HCT116 (cell line): Measurements from ENCODE around the gene B4GALNT4. TPM values are rescaled to one million over a fixed set of nuclear protein-coding genes. Genes with fewer than 3 reads are reported as not detected.

Experiments
- ATAC-seq: fragments of 200-7000 bp; cut with Tn5 transposase; 2 replicates; pipeline ENCODE4 v1.9.1; 2020; ENCODE audit warnings: mild to moderate bottlenecking, moderate library complexity
- BruUV-seq: library from RNA; stranded (reverse); fragments of 400-500 nt; replicated peaks from 2 replicates; lab custom pipeline; 2021; lab: Mats Ljungman, UMichigan
- CTCF ChIA-PET: fragments of 300-600 bp; sonication (Branson Sonifier 250); formaldehyde crosslinking; loops from one replicate; lab custom pipeline; 2021; ENCODE audit warnings: antibody characterized with exemption; lab: Charles Lee
- POLR2A ChIA-PET: fragments of 300-600, 350-600 bp; sonication (Branson Sonifier 250); formaldehyde crosslinking; loops from one replicate; lab custom pipeline; 2021; ENCODE audit warnings: antibody characterized with exemption; lab: Charles Lee
- RAD21 ChIA-PET, 2 experiments: fragments of 300-600 bp; sonication (Branson Sonifier 250); formaldehyde crosslinking; loops; one replicate each; lab custom pipeline; 2023; ENCODE audit warnings: low total read pairs in 2 of 2; ENCODE audit not compliant: uncharacterized antibody in 2 of 2, unreplicated experiment in 2 of 2, low non-redundant PET in 1 of 2; lab: Charles Lee
- DNase-seq: peaks from one replicate; pipeline ENCODE4 v3.0.0-alpha.2; 2010; ENCODE audit warnings: low read depth, low spot score
- H2AFZ ChIP-seq: fragments of 200-600 bp; shearing (Covaris generic), sonication (generic); 2 replicates; pipeline ENCODE4 v1.6.1; 2017; ENCODE audit warnings: low read depth, mixed run types, mixed read lengths, antibody characterized with exemption, low read length; ENCODE audit not compliant: poor library complexity, severe bottlenecking
- H3K27ac ChIP-seq: 2 replicates; pipeline ENCODE4 v1.5.1; 2012; ENCODE audit warnings: low read depth, low read length
- H3K27me3 ChIP-seq: fragments of 200-600 bp; sonication (generic); 2 replicates; pipeline ENCODE4 v1.6.1; 2016; ENCODE audit warnings: mixed run types, low read length, mixed read lengths; ENCODE audit not compliant: insufficient read depth
- H3K36me3 ChIP-seq, 2 experiments: fragments of 200-500 bp in 1 of 2; fragments of 200-600 bp in 1 of 2; sonication (Bioruptor generic) in 1 of 2; sonication (generic) in 1 of 2; 2 replicates each; pipeline versions ENCODE4 v1.5.1 to v1.6.1; 2014 to 2016; ENCODE audit warnings: low read length in 2 of 2, inconsistent platforms in 1 of 2, mixed read lengths in 1 of 2, mixed run types in 1 of 2; ENCODE audit not compliant: insufficient read depth in 2 of 2, control insufficient read depth in 1 of 2
- H3K4me1 ChIP-seq, 2 experiments: fragments of 200-600 bp in 1 of 2; sonication (generic) in 1 of 2; 2 replicates each; pipeline versions ENCODE4 v1.5.1 to v1.6.1; 2012 to 2017; ENCODE audit warnings: low read length in 2 of 2, inconsistent platforms in 1 of 2, mild to moderate bottlenecking in 1 of 2, mixed read lengths in 1 of 2, mixed run types in 1 of 2, moderate library complexity in 1 of 2; ENCODE audit not compliant: insufficient read depth in 2 of 2, control insufficient read depth in 1 of 2
- H3K4me2 ChIP-seq: fragments of 200-600 bp; sonication (generic); 2 replicates; pipeline ENCODE4 v1.6.1; 2017; ENCODE audit warnings: mixed run types, low read length, mixed read lengths
- H3K4me3 ChIP-seq, 2 experiments: fragments of 200-600 bp in 1 of 2; sonication (generic) in 1 of 2; replicated peaks in 1 of 2; 2 replicates each; pipeline ENCODE4 v1.5.1; 2011 to 2016; ENCODE audit warnings: low read length in 2 of 2, control low read depth in 1 of 2, low read depth in 1 of 2, mild to moderate bottlenecking in 1 of 2, mixed read lengths in 1 of 2, mixed run types in 1 of 2
- H3K79me2 ChIP-seq: fragments of 200-600 bp; sonication (generic); 2 replicates; pipeline ENCODE4 v1.6.1; 2017; ENCODE audit warnings: mild to moderate bottlenecking, mixed run types, low read length, moderate library complexity, mixed read lengths; ENCODE audit not compliant: insufficient read depth
- H3K9ac ChIP-seq: fragments of 200-600 bp; sonication (generic); 2 replicates; pipeline ENCODE4 v1.6.1; 2016; ENCODE audit warnings: low read length, mixed read lengths
- H3K9me2 ChIP-seq: fragments of 200-600 bp; sonication (generic), shearing (Covaris generic); 2 replicates; pipeline ENCODE4 v1.6.1; 2017; ENCODE audit warnings: mixed run types, mild to moderate bottlenecking, moderate library complexity; ENCODE audit not compliant: insufficient read depth
- H3K9me3 ChIP-seq, 2 experiments: fragments of 200-500 bp in 1 of 2; fragments of 200-600 bp in 1 of 2; sonication (Bioruptor generic) in 1 of 2; sonication (generic) in 1 of 2; 2 replicates each; pipeline ENCODE4 v1.6.1; 2014 to 2017; ENCODE audit warnings: low read length in 2 of 2, mixed read lengths in 2 of 2, inconsistent platforms in 1 of 2, low read depth in 1 of 2, mild to moderate bottlenecking in 1 of 2, mixed run types in 1 of 2, moderate library complexity in 1 of 2; ENCODE audit not compliant: control insufficient read depth in 1 of 2, insufficient read depth in 1 of 2
- H4K20me1 ChIP-seq: fragments of 200-600 bp; sonication (generic), shearing (Covaris generic); 2 replicates; pipeline ENCODE4 v1.6.1; 2017; ENCODE audit warnings: mixed run types, mild to moderate bottlenecking, moderate library complexity; ENCODE audit not compliant: insufficient read depth
- ATF3 ChIP-seq: IDR thresholded peaks from 2 replicates; pipeline ENCODE4 v1.6.1; 2012
- CBX3 ChIP-seq: IDR thresholded peaks from 2 replicates; pipeline ENCODE4 v1.6.1; 2012; ENCODE audit warnings: low read depth
- CEBPB ChIP-seq: IDR thresholded peaks from 2 replicates; pipeline ENCODE4 v1.6.1; 2012; ENCODE audit warnings: low read depth
- EGR1 ChIP-seq: IDR thresholded peaks from 2 replicates; pipeline ENCODE4 v1.6.1; 2012; ENCODE audit warnings: low read depth
- ELF1 ChIP-seq: IDR thresholded peaks from 2 replicates; pipeline ENCODE4 v1.6.1; 2012; ENCODE audit warnings: low read depth, borderline replicate concordance
- EZH2 ChIP-seq: fragments of 200-600 bp; sonication (generic); IDR thresholded peaks from 2 replicates; pipeline ENCODE4 v1.6.1; 2017; ENCODE audit warnings: antibody characterized with exemption, mixed run types
- JUND ChIP-seq: IDR thresholded peaks from 2 replicates; pipeline ENCODE4 v1.6.1; 2012
- MAX ChIP-seq: IDR thresholded peaks from 2 replicates; pipeline ENCODE4 v1.6.1; 2012
- POLR2AphosphoS5 ChIP-seq: IDR thresholded peaks from 2 replicates; pipeline ENCODE4 v1.6.1; 2011; ENCODE audit warnings: mild to moderate bottlenecking, low read depth, low read length, moderate library complexity
- RAD21 ChIP-seq: IDR thresholded peaks from 2 replicates; pipeline ENCODE4 v1.6.1; 2012; ENCODE audit warnings: low read depth, mild to moderate bottlenecking
- REST ChIP-seq: IDR thresholded peaks from 2 replicates; pipeline ENCODE4 v1.6.1; 2012; ENCODE audit warnings: low read depth
- SIN3A ChIP-seq: IDR thresholded peaks from 2 replicates; pipeline ENCODE4 v1.6.1; 2012; ENCODE audit warnings: low read depth
- TCF7L2 ChIP-seq: IDR thresholded peaks from 2 replicates; pipeline ENCODE4 v1.7.0; 2011; ENCODE audit warnings: borderline replicate concordance, inconsistent platforms; ENCODE audit not compliant: insufficient read depth, insufficient read length; ENCODE audit errors: extremely low read depth
- ZFX ChIP-seq: fragments of 450-650 bp; IDR thresholded peaks from 2 replicates; pipeline ENCODE4 v1.6.1; 2017
- intact Hi-C: fragments of 100-400 bp; cut with micrococcal nuclease; formaldehyde crosslinking; loops from 2 replicates; pipeline ENCODE4 v1.10.0; 2022
- total RNA-seq: library from RNA; stranded (reverse); gene quantifications from one replicate; pipeline ENCODE4 v1.2.1, GENCODE V29; 2021; ENCODE audit not compliant: unreplicated experiment

The B4GALNT4 gene
- total RNA-seq, 1 experiment from 2014 or later, result 54.3 TPM

- Histone ChIP-seq H3K27ac (no peak overlapping the region), H3K4me3 (no peak overlapping the region), H3K4me2 (no peak overlapping the region), H3K9me3 (no peaks in the 10 kb centered on the region), H3K4me1 (peaks cover 9 to 18% of the 10 kb centered on the region in 2 experiments; a peak in 3 of 4 replicates), H3K9ac (no peak overlapping the region), H3K9me2 (no peaks in the 10 kb centered on the region), H3K79me2 (peaks cover 37% of the 10 kb centered on the region), H2AFZ (no peak overlapping the region), H3K36me3 (peaks cover 9 to 45% of the 10 kb centered on the region in 2 experiments; a peak in 3 of 4 replicates), H3K27me3 (no peaks in the 10 kb centered on the region), H4K20me1 (no peaks in the 10 kb centered on the region)
- CTCF ChIA-PET, result no interaction called here
- no TSS peak for BruUV-seq
- DNase-seq, result no peak
- intact Hi-C loops, result loop anchor here (10.0 kb wide), 1 partner anchor 94 kb away; the partner anchor contains the start of gene IFITM2
- no peak for ATAC-seq
- RAD21 ChIA-PET, result no interaction called here
- POLR2A ChIA-PET, result no interaction called here
- TF ChIP-seq ELF1 (no peak), MAX (no peak), POLR2AphosphoS5 (no peak), ATF3 (no peak), ZFX (no peak), TCF7L2 (no peak), SIN3A (no peak), EZH2 (no peak), REST (no peak), JUND (no peak), CBX3 (no peak), RAD21 (no peak), EGR1 (no peak), CEBPB (no peak)
Measured at GRCh38 chr11:398826-399225, 29.5 kb downstream of the B4GALNT4 start.
